Hepatocyte (in vitro differentiated cells): ENCODE results near the gene PHYKPL.

Experiments used
- CTCF ChIP-seq: fragments of 200-600 bp; sonication (generic); IDR thresholded peaks from 2 replicates; pipeline ENCODE4 v1.5.1; 2016; ENCODE audit warnings: antibody characterized with exemption, mild to moderate bottlenecking; ENCODE audit not compliant: poor library complexity
- EZH2 ChIP-seq: fragments of 200-600 bp; sonication (generic); IDR thresholded peaks from 2 replicates; pipeline ENCODE4 v1.6.1; 2016; ENCODE audit warnings: antibody characterized with exemption, mild to moderate bottlenecking, borderline replicate concordance

- TF ChIP-seq CTCF (no peak), EZH2 (no peak)
These were observed 48.7 kb upstream of the PHYKPL start for GRCh38 chr5:178281331-178281730.
